Measurements from ENCODE around the gene GNLY.

GNLY gene

GRCh38 chr2:85665264-85665937 is 28.8 kb upstream of the GNLY start:
- no peak for TF ChIP-seq CTCF (IDR thresholded peaks at IDR 0.05; ENCODE audit: borderline replicate concordance, insufficient read depth, low read depth, low read length)
- H3K4me3 ChIP-seq (ENCODE audit: low read depth, low read length) = no peak overlapping the region

DNA sequence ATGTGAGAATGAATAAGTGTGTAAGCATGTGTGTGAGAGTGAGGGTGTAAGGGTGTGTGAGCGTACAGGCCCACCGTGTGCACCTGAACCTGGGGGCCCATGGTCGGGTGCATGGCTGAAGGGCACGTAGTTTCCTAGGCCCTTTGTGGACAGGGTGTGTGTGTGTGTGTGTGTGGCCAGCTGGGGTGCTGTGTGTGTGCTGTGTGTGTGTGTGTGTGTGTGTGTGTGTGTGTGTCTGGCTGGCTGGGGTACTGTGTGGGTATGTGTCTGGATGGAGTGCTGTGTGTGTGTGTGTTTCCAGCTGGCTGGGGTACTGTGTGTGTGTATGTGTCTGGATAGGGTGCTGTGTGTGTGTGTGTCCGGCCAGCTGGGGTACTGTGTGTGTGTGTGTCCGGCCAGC is 28.1 kb upstream of the GNLY start:
- TF ChIP-seq CTCF (IDR thresholded peaks at IDR 0.05; ENCODE audit: borderline replicate concordance, insufficient read depth, low read depth, low read length) = no peak
- H3K4me3 ChIP-seq (ENCODE audit: low read depth, low read length) = no peak overlapping the region

- no peak overlapping the region for H3K4me3 ChIP-seq (ENCODE audit: low read depth, low read length)
These were observed 27.5 kb upstream of the GNLY start for GRCh38 chr2:85666435-85667316.

DNA sequence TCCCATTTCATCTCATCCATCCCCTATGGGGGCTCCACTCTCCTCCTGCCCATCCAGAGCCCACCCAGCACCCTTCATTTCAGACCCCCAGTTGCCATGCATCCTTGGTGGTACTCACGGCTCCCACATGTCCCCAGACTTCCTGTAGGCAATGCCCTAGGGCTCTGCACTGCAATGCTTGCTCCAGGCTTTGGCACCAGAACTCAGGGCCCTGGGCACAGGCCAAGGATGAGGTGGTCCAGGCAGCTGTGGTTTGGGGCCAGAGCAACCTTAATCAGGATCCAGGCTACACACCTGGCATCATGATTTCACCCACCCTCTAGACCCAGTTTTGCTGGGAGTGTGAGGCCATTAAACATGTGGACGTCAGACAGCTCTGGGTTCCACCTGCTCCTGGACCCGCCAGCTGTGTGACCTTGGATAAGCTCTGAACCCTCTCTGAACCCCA is 26.6 kb upstream of the GNLY start:
- TF ChIP-seq CTCF (IDR thresholded peaks at IDR 0.05; ENCODE audit: borderline replicate concordance, insufficient read depth, low read depth, low read length) = no peak
- H3K4me3 ChIP-seq (ENCODE audit: low read depth, low read length) = no peak overlapping the region

More at GRCh38 chr2:85666435-85667316, 27.5 kb upstream of the GNLY start:
- no peak for TF ChIP-seq CTCF (IDR thresholded peaks at IDR 0.05; ENCODE audit: borderline replicate concordance, insufficient read depth, low read depth, low read length)

DNA sequence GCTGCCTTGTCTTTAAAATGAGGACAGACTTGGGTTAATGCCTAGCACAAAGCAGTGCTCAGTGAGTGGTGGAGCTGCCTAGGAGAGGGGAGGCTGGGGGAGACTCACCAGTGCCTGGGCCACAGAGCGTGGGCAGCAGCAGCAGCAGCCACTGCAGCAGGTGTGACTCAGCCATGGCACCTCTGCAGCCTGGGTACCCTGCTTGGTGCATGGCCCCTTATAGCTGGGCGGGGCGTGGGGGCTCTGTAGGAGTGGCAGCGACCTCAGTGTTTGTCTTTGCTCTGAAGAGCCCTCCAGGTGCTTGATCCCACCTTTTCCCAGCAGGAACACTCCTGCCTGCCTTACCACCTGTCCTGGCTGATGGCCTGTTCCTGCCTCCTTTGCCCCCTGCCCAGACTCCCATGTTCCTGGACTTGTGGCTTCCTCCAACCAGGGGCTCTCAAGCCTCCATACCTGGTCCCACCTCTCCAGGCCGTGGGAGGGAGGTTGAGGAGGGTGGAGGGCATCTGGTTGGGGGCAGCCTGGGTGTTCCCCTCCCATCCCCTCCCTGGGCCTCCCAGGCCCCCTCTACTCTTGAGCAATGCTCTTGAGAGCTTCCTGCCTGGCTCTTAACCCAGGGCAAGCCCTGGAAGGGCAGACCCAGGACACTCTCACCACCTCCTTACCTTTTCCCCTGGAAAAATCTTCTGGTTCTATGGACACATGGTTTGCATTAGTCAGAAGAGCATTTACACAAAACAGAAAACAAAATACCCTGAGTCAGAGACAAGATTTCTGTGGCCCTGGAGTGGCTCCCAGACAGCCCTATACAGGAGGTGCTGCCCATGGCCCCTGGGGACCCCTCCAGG is 25.9 kb upstream of the GNLY start, which contains the start of gene SFTPB:
Gene SFTPB (minus strand): TSS at position 191 of the 848 bp plus-strand sequence. CDS start 16 bp downstream, at position 175.
- no peak for TF ChIP-seq CTCF (IDR thresholded peaks at IDR 0.05; ENCODE audit: borderline replicate concordance, insufficient read depth, low read depth, low read length)
- no peak within 1 kb of the TSS for H3K4me3 ChIP-seq (ENCODE audit: low read depth, low read length)

GRCh38 chr2:85668857-85669142 is 25.4 kb upstream of the GNLY start:
- H3K4me3 ChIP-seq (ENCODE audit: low read depth, low read length) = no peak overlapping the region
- no peak for TF ChIP-seq CTCF (IDR thresholded peaks at IDR 0.05; ENCODE audit: borderline replicate concordance, insufficient read depth, low read depth, low read length)

All from GM12875 (cell line).